ENCODE results near the gene GMIP.

DNA sequence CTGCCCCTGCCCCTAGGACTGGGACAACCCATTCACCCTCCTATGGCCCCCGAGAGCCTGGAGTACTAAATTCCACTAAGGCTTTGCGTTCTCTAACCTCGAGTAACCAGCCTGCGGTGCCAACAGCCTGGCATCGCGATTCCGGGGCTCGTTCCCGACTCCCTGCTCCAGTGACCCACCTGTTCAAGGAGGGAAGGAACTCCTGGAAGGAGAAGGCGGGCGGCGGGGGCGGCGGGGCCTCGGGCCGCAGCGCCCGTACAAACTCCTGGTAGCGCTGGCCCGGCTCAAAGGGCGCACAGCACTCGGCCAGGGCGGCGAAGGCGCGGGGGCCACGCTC, 6.3 kb downstream of the GMIP start:
- TF ChIP-seq, protein P1, sequence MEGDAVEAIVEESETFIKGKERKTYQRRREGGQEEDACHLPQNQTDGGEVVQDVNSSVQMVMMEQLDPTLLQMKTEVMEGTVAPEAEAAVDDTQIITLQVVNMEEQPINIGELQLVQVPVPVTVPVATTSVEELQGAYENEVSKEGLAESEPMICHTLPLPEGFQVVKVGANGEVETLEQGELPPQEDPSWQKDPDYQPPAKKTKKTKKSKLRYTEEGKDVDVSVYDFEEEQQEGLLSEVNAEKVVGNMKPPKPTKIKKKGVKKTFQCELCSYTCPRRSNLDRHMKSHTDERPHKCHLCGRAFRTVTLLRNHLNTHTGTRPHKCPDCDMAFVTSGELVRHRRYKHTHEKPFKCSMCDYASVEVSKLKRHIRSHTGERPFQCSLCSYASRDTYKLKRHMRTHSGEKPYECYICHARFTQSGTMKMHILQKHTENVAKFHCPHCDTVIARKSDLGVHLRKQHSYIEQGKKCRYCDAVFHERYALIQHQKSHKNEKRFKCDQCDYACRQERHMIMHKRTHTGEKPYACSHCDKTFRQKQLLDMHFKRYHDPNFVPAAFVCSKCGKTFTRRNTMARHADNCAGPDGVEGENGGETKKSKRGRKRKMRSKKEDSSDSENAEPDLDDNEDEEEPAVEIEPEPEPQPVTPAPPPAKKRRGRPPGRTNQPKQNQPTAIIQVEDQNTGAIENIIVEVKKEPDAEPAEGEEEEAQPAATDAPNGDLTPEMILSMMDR (conservative IDR thresholded peaks at IDR 0.05 in 1 of 2, IDR thresholded peaks at IDR 0.05 in 1 of 2; ENCODE audit: extremely low read depth in 1 of 2, insufficient read depth in 1 of 2, low read depth in 1 of 2, low read length in 2 of 2) = no peak
- no peak for TF ChIP-seq EZH2 (IDR thresholded peaks at IDR 0.05; ENCODE audit: borderline replicate concordance, low read length)

Data from mammary epithelial cell (primary cell).